IMR-90 (cell line): Measurements from ENCODE around the gene EIF3A. TPM values are rescaled to one million over a fixed set of nuclear protein-coding genes. Genes with fewer than 3 reads are reported as not detected.

Experiments
- ATAC-seq: fragments of 200-7000 bp; cut with Tn5 transposase; 2 replicates; pipeline ENCODE4 v1.9.1; 2020; ENCODE audit warnings: low read depth, mild to moderate bottlenecking, moderate library complexity
- BruUV-seq: library from RNA; stranded (reverse); fragments of 400-500 nt; replicated peaks from 2 replicates; lab custom pipeline; 2021; lab: Mats Ljungman, UMichigan
- CTCF ChIA-PET: fragments of 300-600 bp; formaldehyde crosslinking; extraction: SDS; loops from one replicate; lab custom pipeline; 2021; ENCODE audit warnings: antibody characterized with exemption; lab: Yijun Ruan, JAX
- POLR2A ChIA-PET: fragments of 300-600 bp; sonication (Branson Sonifier 250); formaldehyde crosslinking; loops from one replicate; lab custom pipeline; 2022; ENCODE audit warnings: antibody characterized with exemption; ENCODE audit not compliant: unreplicated experiment; lab: Charles Lee
- DNase-seq: peaks from one replicate; pipeline ENCODE4 v3.0.0; 2013
- H2AFZ ChIP-seq: replicated peaks from 2 replicates; pipeline ENCODE3; 2013; ENCODE audit warnings: low read length, mild to moderate bottlenecking; ENCODE audit not compliant: poor library complexity
- H2AK5ac ChIP-seq: 2 replicates; pipeline ENCODE4 v1.6.1; 2013; ENCODE audit warnings: low read depth, low read length, inconsistent platforms
- H2AK9ac ChIP-seq: replicated peaks from 2 replicates; pipeline ENCODE3; 2013; ENCODE audit warnings: mild to moderate bottlenecking, low read depth, low read length, moderate library complexity; ENCODE audit not compliant: poor library complexity
- H2BK120ac ChIP-seq: 2 replicates; pipeline ENCODE4 v1.6.1; 2013; ENCODE audit warnings: low read depth, low read length, inconsistent platforms
- H2BK15ac ChIP-seq: 3 replicates; pipeline ENCODE4 v1.6.1; 2013; ENCODE audit warnings: low read depth, low read length, inconsistent platforms
- H2BK20ac ChIP-seq: 2 replicates; pipeline ENCODE4 v1.6.1; 2013; ENCODE audit warnings: low read depth, mild to moderate bottlenecking, inconsistent platforms, low read length, moderate library complexity
- H2BK5ac ChIP-seq: 2 replicates; pipeline ENCODE4 v1.6.1; 2013; ENCODE audit warnings: mild to moderate bottlenecking, low read depth, low read length, inconsistent platforms; ENCODE audit not compliant: poor library complexity, severe bottlenecking
- H3K14ac ChIP-seq: replicated peaks from 2 replicates; pipeline ENCODE4 v1.6.1; 2013; ENCODE audit warnings: low read depth, low read length, inconsistent platforms
- H3K18ac ChIP-seq: 2 replicates; pipeline ENCODE4 v1.6.1; 2013; ENCODE audit warnings: low read depth, low read length, control low read depth
- H3K23ac ChIP-seq: 2 replicates; pipeline ENCODE4 v1.6.1; 2013; ENCODE audit warnings: low read depth, low read length, inconsistent platforms
- H3K27ac ChIP-seq: 2 replicates; pipeline ENCODE4 v1.5.1; 2013; ENCODE audit warnings: mild to moderate bottlenecking, control low read depth, low read length; ENCODE audit not compliant: insufficient read depth
- H3K27me3 ChIP-seq: 2 replicates; pipeline ENCODE4 v1.6.1; 2013; ENCODE audit warnings: low read length; ENCODE audit not compliant: control insufficient read depth, insufficient read depth
- H3K36me3 ChIP-seq: 2 replicates; pipeline ENCODE4 v1.6.1; 2013; ENCODE audit warnings: low read length, mixed read lengths; ENCODE audit not compliant: control insufficient read depth, insufficient read depth
- H3K4ac ChIP-seq: 2 replicates; pipeline ENCODE4 v1.6.1; 2013; ENCODE audit warnings: low read depth, low read length, inconsistent platforms
- H3K4me1 ChIP-seq: 2 replicates; pipeline ENCODE4 v1.6.1; 2013; ENCODE audit warnings: low read length, mixed read lengths; ENCODE audit not compliant: control insufficient read depth, insufficient read depth
- H3K4me2 ChIP-seq: 2 replicates; pipeline ENCODE4 v1.6.1; 2013; ENCODE audit warnings: low read depth, mild to moderate bottlenecking, control low read depth, low read length, moderate library complexity
- H3K4me3 ChIP-seq: 2 replicates; pipeline ENCODE4 v1.5.1; 2013; ENCODE audit warnings: low read depth, mild to moderate bottlenecking, control low read depth, low read length, moderate library complexity; ENCODE audit not compliant: insufficient read depth
- H3K56ac ChIP-seq: 2 replicates; pipeline ENCODE4 v1.6.1; 2013; ENCODE audit warnings: low read length, inconsistent platforms; ENCODE audit not compliant: insufficient read depth; ENCODE audit errors: extremely low read depth
- H3K79me1 ChIP-seq, 2 experiments: 2 replicates each; pipeline ENCODE4 v1.6.1; 2013; ENCODE audit warnings: low read length in 2 of 2, inconsistent platforms in 1 of 2, low read depth in 1 of 2
- H3K9ac ChIP-seq: 2 replicates; pipeline ENCODE4 v1.6.1; 2013; ENCODE audit warnings: low read depth, low read length, control low read depth
- H3K9me1 ChIP-seq: 2 replicates; pipeline ENCODE4 v1.6.1; 2013; ENCODE audit warnings: low read length, inconsistent platforms; ENCODE audit not compliant: insufficient read depth
- H3K9me3 ChIP-seq: 2 replicates; pipeline ENCODE4 v1.6.1; 2013; ENCODE audit warnings: low read length; ENCODE audit not compliant: control insufficient read depth, insufficient read depth
- H4K20me1 ChIP-seq: 2 replicates; pipeline ENCODE4 v1.6.1; 2013; ENCODE audit warnings: low read length, inconsistent platforms; ENCODE audit not compliant: insufficient read depth
- H4K5ac ChIP-seq: 2 replicates; pipeline ENCODE4 v1.6.1; 2013; ENCODE audit warnings: mild to moderate bottlenecking, low read depth, low read length, control low read depth
- H4K8ac ChIP-seq, 2 experiments: 2 replicates each; pipeline ENCODE4 v1.6.1; 2013; ENCODE audit warnings: low read depth in 2 of 2, low read length in 2 of 2, control low read depth in 1 of 2, inconsistent platforms in 1 of 2
- H4K91ac ChIP-seq: 2 replicates; pipeline ENCODE4 v1.6.1; 2013; ENCODE audit warnings: low read depth, low read length, inconsistent platforms; ENCODE audit not compliant: insufficient read depth
- BHLHE40 ChIP-seq: fragments of 150-350 bp; IDR thresholded peaks from 2 replicates; pipeline ENCODE4 v1.6.1; 2016; ENCODE audit warnings: mild to moderate bottlenecking, low read depth, low read length
- CEBPB ChIP-seq: IDR thresholded peaks from 2 replicates; pipeline ENCODE4 v1.6.1; 2012; ENCODE audit warnings: low read depth, low read length, improper control_type of control experiment
- CHD1 ChIP-seq: IDR thresholded peaks from 2 replicates; pipeline ENCODE4 v1.6.1; 2012; ENCODE audit warnings: low read depth, low read length, improper control_type of control experiment
- CTCF ChIP-seq: conservative IDR thresholded peaks from 2 replicates; pipeline ENCODE4 v1.5.1; 2012; ENCODE audit warnings: mild to moderate bottlenecking, low read depth, low read length, improper control_type of control experiment
- FOS ChIP-seq: fragments of 150-350 bp; IDR thresholded peaks from 2 replicates; pipeline ENCODE4 v1.6.1; 2016; ENCODE audit warnings: low read depth, low read length
- MAFK ChIP-seq: IDR thresholded peaks from 2 replicates; pipeline ENCODE4 v1.6.1; 2012; ENCODE audit warnings: low read depth, low read length, improper control_type of control experiment
- MAZ ChIP-seq: IDR thresholded peaks from 2 replicates; pipeline ENCODE4 v1.6.1; 2012; ENCODE audit warnings: low read depth, mild to moderate bottlenecking, low read length, improper control_type of control experiment, moderate library complexity, borderline replicate concordance
- MXI1 ChIP-seq: IDR thresholded peaks from 2 replicates; pipeline ENCODE4 v1.6.1; 2012; ENCODE audit warnings: low read depth, mild to moderate bottlenecking, low read length, moderate library complexity, borderline replicate concordance
- NFE2L2 ChIP-seq: fragments of 150-350 bp; IDR thresholded peaks from 2 replicates; pipeline ENCODE4 v1.6.1; 2016; ENCODE audit warnings: low read depth, mild to moderate bottlenecking, low read length
- POLR2A ChIP-seq: IDR thresholded peaks from 2 replicates; pipeline ENCODE4 v1.6.1; 2012; ENCODE audit warnings: mild to moderate bottlenecking, low read depth, low read length
- RAD21 ChIP-seq: IDR thresholded peaks from 2 replicates; pipeline ENCODE4 v1.6.1; 2012; ENCODE audit warnings: low read length, improper control_type of control experiment
- RCOR1 ChIP-seq: IDR thresholded peaks from 2 replicates; pipeline ENCODE4 v1.6.1; 2012; ENCODE audit warnings: mild to moderate bottlenecking, low read length, improper control_type of control experiment; ENCODE audit not compliant: insufficient replicate concordance
- RFX5 ChIP-seq: IDR thresholded peaks from 2 replicates; pipeline ENCODE4 v1.8.0; 2012; ENCODE audit warnings: low read depth, mild to moderate bottlenecking, low read length, moderate library complexity
- SMC3 ChIP-seq: fragments of 150-350 bp; IDR thresholded peaks from 2 replicates; pipeline ENCODE4 v1.6.1; 2016; ENCODE audit warnings: low read depth, mild to moderate bottlenecking, antibody characterized with exemption, low read length, moderate library complexity
- USF2 ChIP-seq: fragments of 150-350 bp; IDR thresholded peaks from 2 replicates; pipeline ENCODE4 v1.6.1; 2017; ENCODE audit warnings: mild to moderate bottlenecking, antibody characterized with exemption, low read length, low read depth
- WGBS, 2 experiments: methylation state at CpG; one replicate each; pipeline versions ENCODE4 v1.1.5 to v1.1.7; 2013; ENCODE audit warnings: missing lambda C conversion rate in 2 of 2; ENCODE audit not compliant: insufficient read length in 1 of 2; ENCODE audit errors: extremely low coverage in 2 of 2; 5-methylcytosine and 5-hydroxymethylcytosine counted together
- dilution Hi-C: fragments of 300-500 bp; cut with HindIII; formaldehyde crosslinking; loops from one replicate; pipeline ENCODE4 v1.14.3; 2018; ENCODE audit warnings: low sequenced_read_pairs; ENCODE audit not compliant: unreplicated experiment
- in situ Hi-C: fragments of 300-500 bp; cut with MboI; formaldehyde crosslinking; loops from 3 replicates; pipeline ENCODE4 v1.14.3; 2019; ENCODE audit warnings: low sequenced_read_pairs, inconsistent platforms, mixed read lengths
- intact Hi-C: fragments of 100-400 bp; cut with micrococcal nuclease; formaldehyde crosslinking; loops from 2 replicates; pipeline ENCODE4 v1.10.0; 2022
- polyA plus RNA-seq, 3 experiments: library from polyadenylated mRNA; depleted of rRNA; stranded (reverse); fragments of >200 nt; gene quantifications; 2 replicates each; pipeline ENCODE4 v1.2.3, GENCODE V29; 2012; ENCODE audit warnings: low replicate concordance in 1 of 3
- total RNA-seq: library from RNA; depleted of rRNA; stranded (reverse); fragments of >200 nt; gene quantifications from 2 replicates; pipeline ENCODE4 v1.2.3, GENCODE V29; 2012
- TF ChIP-seq, protein P1 (sequence below): fragments of 150-350 bp; IDR thresholded peaks from 2 replicates; pipeline ENCODE4 v1.6.1; 2016; ENCODE audit warnings: low read depth, mild to moderate bottlenecking, low read length, moderate library complexity, borderline replicate concordance

EIF3A gene
- total and polyA plus RNA-seq, 2 of the 4 experiments (the other 2 are of a cell fraction), result 49.6 to 145 TPM

- TF ChIP-seq USF2, result no peak
- TF ChIP-seq RCOR1, result no peak
- no peak for TF ChIP-seq CTCF
- TF ChIP-seq, protein P1, sequence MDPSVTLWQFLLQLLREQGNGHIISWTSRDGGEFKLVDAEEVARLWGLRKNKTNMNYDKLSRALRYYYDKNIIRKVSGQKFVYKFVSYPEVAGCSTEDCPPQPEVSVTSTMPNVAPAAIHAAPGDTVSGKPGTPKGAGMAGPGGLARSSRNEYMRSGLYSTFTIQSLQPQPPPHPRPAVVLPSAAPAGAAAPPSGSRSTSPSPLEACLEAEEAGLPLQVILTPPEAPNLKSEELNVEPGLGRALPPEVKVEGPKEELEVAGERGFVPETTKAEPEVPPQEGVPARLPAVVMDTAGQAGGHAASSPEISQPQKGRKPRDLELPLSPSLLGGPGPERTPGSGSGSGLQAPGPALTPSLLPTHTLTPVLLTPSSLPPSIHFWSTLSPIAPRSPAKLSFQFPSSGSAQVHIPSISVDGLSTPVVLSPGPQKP, result no peak
- no peak for TF ChIP-seq MXI1
- no peak for TF ChIP-seq NFE2L2
- no peak for TF ChIP-seq MAZ
- no peak for TF ChIP-seq SMC3
- no peak for TF ChIP-seq CEBPB
- no peak for TF ChIP-seq CHD1
- TF ChIP-seq POLR2A, result no peak
- TF ChIP-seq RAD21, result no peak
- no peak for TF ChIP-seq FOS
- no peak for TF ChIP-seq RFX5
- no peak for TF ChIP-seq BHLHE40
- no peak for TF ChIP-seq MAFK
- intact Hi-C loops, result no loop called here
- Histone ChIP-seq H3K4ac (no peak overlapping the region), H3K9me1 (peaks cover 8% of the 10 kb centered on the region), H3K9me3 (peaks cover 3% of the 10 kb centered on the region; the same call in 1 of the 2 replicates), H2BK20ac (no peak overlapping the region), H4K91ac (no peak overlapping the region), H4K20me1 (peaks cover 10% of the 10 kb centered on the region), H3K18ac (no peak overlapping the region), H3K4me2 (no peak overlapping the region), H3K23ac (no peak overlapping the region), H3K79me1 (no peaks in the 10 kb centered on the region), H2AK5ac (no peak overlapping the region), H2AFZ (no peak overlapping the region), H3K36me3 (no peaks in the 10 kb centered on the region), H3K4me1 (peaks cover 11% of the 10 kb centered on the region), H3K14ac (no peak overlapping the region), H2BK15ac (no peak overlapping the region), H3K4me3 (no peak overlapping the region), H4K8ac (no peak overlapping the region), H3K56ac (no peak overlapping the region), H3K27me3 (peaks cover 43% of the 10 kb centered on the region), H2AK9ac (no peak overlapping the region), H3K9ac (no peak overlapping the region), H4K5ac (no peak overlapping the region), H2BK5ac (no peak overlapping the region), H2BK120ac (no peak overlapping the region), H3K27ac (no peak overlapping the region)
- no TSS peak for BruUV-seq
- DNase-seq, result no peak
- CTCF ChIA-PET, result no interaction called here
- no peak for ATAC-seq
- dilution Hi-C loops, result no loop called here
- POLR2A ChIA-PET, result no interaction called here
- WGBS, 2 experiments, result 83% methylated on average over 2 of the region's 10 CpGs; no CpG with 5 or more reads in 1 of the 2 experiments
- in situ Hi-C loops, result no loop called here
Measured at GRCh38 chr10:119001717-119002500, 78.7 kb downstream of the EIF3A start.
